ENCODE data around the gene ANK2.

Gene ANK2

GRCh38 chr4:113273721-113274220, 224.3 kb downstream of the ANK2 start:
- H3K27ac ChIP-seq (ENCODE audit: insufficient read depth in 1 of 2, low read depth in 1 of 2, low read length in 2 of 2, poor library complexity in 1 of 2, severe bottlenecking in 2 of 2) = no peak overlapping the region
- DNase-seq = no peak
- no peak overlapping the region for H3K4me3 ChIP-seq (ENCODE audit: control insufficient read depth in 1 of 7, extremely low read depth in 1 of 7, insufficient read depth in 4 of 7, low read depth in 2 of 7, low read length in 6 of 7)
- ChIA-PET POLR2A (no interaction called here), CTCF (no interaction called here)
- no peaks in the 10 kb centered on the region for H3K4me1 ChIP-seq (ENCODE audit: control extremely low read depth in 1 of 4, control insufficient read depth in 4 of 4, insufficient read depth in 4 of 4, low read length in 3 of 4)
- peaks cover 0 to 2% (median 0%) of the 10 kb centered on the region in 5 experiments for H3K27me3 ChIP-seq (replicated peaks in 2 of 5; ENCODE audit: control insufficient read depth in 4 of 5, insufficient read depth in 5 of 5, low read length in 4 of 5)
- H3K9me3 ChIP-seq (ENCODE audit: control extremely low read depth in 1 of 5, control insufficient read depth in 4 of 5, insufficient read depth in 2 of 5, low read depth in 1 of 5, low read length in 4 of 5) = no peaks in the 10 kb centered on the region
- H3K36me3 ChIP-seq (ENCODE audit: control insufficient read depth in 4 of 4, insufficient read depth in 4 of 4, low read length in 3 of 4) = no peaks in the 10 kb centered on the region

DNA sequence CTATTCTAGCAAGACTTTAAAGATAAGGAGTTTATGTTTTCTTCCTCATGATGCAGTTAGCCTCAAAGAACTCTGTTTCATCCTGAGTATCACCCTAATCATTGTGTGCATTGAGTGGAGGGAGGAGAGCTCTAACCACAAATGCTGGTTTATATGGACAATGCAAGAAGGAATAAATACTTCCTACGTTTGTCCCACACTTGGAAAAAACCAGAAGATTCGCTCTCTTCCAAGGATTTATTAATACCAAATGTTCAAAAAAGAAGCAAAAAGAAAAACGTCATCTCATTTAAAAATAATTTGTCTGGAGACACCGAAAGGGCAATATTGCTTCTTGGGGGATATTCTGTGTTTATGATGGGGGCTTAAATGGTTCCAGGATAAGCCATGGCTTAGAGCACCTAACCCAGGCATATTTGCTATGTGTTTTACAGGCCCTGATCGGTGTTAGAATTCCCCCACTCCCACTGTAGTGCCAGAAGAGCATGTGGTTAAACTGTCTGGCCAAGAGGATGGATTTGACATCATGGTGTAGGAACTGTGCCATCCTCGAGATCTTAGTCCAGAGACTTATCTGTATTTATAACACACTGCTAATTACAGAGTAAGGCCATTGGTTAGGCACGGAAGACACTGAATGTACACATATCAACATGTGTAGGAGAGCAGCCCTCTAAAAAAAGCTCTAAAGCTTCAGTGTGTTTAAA, 227.2 kb downstream of the ANK2 start:
- ChIA-PET CTCF (no interaction called here), POLR2A (no interaction called here)
- Histone ChIP-seq H3K9me3 (ENCODE audit: control extremely low read depth in 1 of 5, control insufficient read depth in 4 of 5, insufficient read depth in 2 of 5, low read depth in 1 of 5, low read length in 4 of 5) (no peaks in the 10 kb centered on the region), H3K4me1 (ENCODE audit: control extremely low read depth in 1 of 4, control insufficient read depth in 4 of 4, insufficient read depth in 4 of 4, low read length in 3 of 4) (no peaks in the 10 kb centered on the region), H3K27ac (ENCODE audit: insufficient read depth in 1 of 2, low read depth in 1 of 2, low read length in 2 of 2, poor library complexity in 1 of 2, severe bottlenecking in 2 of 2) (no peak overlapping the region), H3K36me3 (ENCODE audit: control insufficient read depth in 4 of 4, insufficient read depth in 4 of 4, low read length in 3 of 4) (no peaks in the 10 kb centered on the region), H3K27me3 (replicated peaks in 2 of 5; ENCODE audit: control insufficient read depth in 4 of 5, insufficient read depth in 5 of 5, low read length in 4 of 5) (peaks cover 0 to 3% (median 2%) of the 10 kb centered on the region in 5 experiments), H3K4me3 (ENCODE audit: control insufficient read depth in 1 of 7, extremely low read depth in 1 of 7, insufficient read depth in 4 of 7, low read depth in 2 of 7, low read length in 6 of 7) (no peak overlapping the region)
- no peak for DNase-seq
- WGBS (ENCODE audit: insufficient coverage) = 100% methylated on average over 1 of the region's 7 CpGs

DNA sequence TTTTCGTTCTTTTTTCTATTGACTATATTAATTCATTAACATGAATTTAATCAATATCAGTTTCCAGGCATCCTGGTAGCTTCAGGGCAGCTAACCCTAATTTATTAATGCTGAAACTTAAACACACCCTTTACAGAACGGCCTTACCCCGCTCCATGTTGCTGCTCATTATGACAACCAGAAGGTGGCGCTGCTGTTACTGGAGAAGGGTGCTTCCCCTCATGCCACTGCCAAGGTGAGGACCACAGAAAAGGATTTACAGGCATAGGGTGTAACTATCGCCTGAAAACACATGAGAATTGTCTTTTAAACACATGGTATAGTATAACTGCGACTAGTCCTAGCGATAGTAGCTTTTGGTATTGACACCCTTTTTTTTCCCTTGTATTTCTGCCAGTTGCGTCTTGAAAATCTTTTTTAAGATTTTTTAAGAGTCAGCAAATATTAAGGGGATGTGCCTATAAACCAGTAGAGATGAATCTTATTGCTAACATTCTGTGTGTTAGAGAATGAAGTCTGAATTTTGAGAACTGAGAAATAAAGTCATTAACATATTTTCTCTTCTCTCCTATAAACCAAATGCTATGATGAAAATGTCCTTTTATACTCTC, 229.0 kb downstream of the ANK2 start:
- Histone ChIP-seq H3K9me3 (ENCODE audit: control extremely low read depth in 1 of 5, control insufficient read depth in 4 of 5, insufficient read depth in 2 of 5, low read depth in 1 of 5, low read length in 4 of 5) (no peaks in the 10 kb centered on the region), H3K4me3 (ENCODE audit: control insufficient read depth in 1 of 7, extremely low read depth in 1 of 7, insufficient read depth in 4 of 7, low read depth in 2 of 7, low read length in 6 of 7) (no peak overlapping the region), H3K4me1 (ENCODE audit: control extremely low read depth in 1 of 4, control insufficient read depth in 4 of 4, insufficient read depth in 4 of 4, low read length in 3 of 4) (no peaks in the 10 kb centered on the region), H3K36me3 (ENCODE audit: control insufficient read depth in 4 of 4, insufficient read depth in 4 of 4, low read length in 3 of 4) (no peaks in the 10 kb centered on the region), H3K27me3 (replicated peaks in 2 of 5; ENCODE audit: control insufficient read depth in 4 of 5, insufficient read depth in 5 of 5, low read length in 4 of 5) (peaks cover 0 to 3% (median 2%) of the 10 kb centered on the region in 5 experiments), H3K27ac (ENCODE audit: insufficient read depth in 1 of 2, low read depth in 1 of 2, low read length in 2 of 2, poor library complexity in 1 of 2, severe bottlenecking in 2 of 2) (no peak overlapping the region)
- peak; percentile 68 to 86 (median 85) for DNase-seq
- ChIA-PET CTCF (interaction anchor here (0.7 to 1.7 kb wide), 7 partner anchors 9 to 125 kb away, joined by 3 to 11 read pairs (median 4); no protein-coding TSS in a partner anchor), POLR2A (interaction anchor here (0.5 kb wide), 1 partner anchor 1376 kb away, joined by 3 read pairs; no protein-coding TSS in a partner anchor)
- 3% methylated on average over 6 of the region's 8 CpGs for WGBS (ENCODE audit: insufficient coverage)

- POLR2A ChIA-PET = no interaction called here
- H3K4me3 ChIP-seq (ENCODE audit: control insufficient read depth in 1 of 7, extremely low read depth in 1 of 7, insufficient read depth in 4 of 7, low read depth in 2 of 7, low read length in 6 of 7) = no peak overlapping the region
- DNase-seq = no peak
- H3K27me3 ChIP-seq (replicated peaks in 2 of 5; ENCODE audit: control insufficient read depth in 4 of 5, insufficient read depth in 5 of 5, low read length in 4 of 5) = peaks cover 0 to 2% (median 0%) of the 10 kb centered on the region in 5 experiments
- H3K4me1 ChIP-seq (ENCODE audit: control extremely low read depth in 1 of 4, control insufficient read depth in 4 of 4, insufficient read depth in 4 of 4, low read length in 3 of 4) = no peaks in the 10 kb centered on the region
- no peaks in the 10 kb centered on the region for H3K36me3 ChIP-seq (ENCODE audit: control insufficient read depth in 4 of 4, insufficient read depth in 4 of 4, low read length in 3 of 4)
- WGBS (ENCODE audit: insufficient coverage) = 94% methylated on average over 3 of the region's 4 CpGs
- H3K9me3 ChIP-seq (ENCODE audit: control extremely low read depth in 1 of 5, control insufficient read depth in 4 of 5, insufficient read depth in 2 of 5, low read depth in 1 of 5, low read length in 4 of 5) = no peaks in the 10 kb centered on the region
- CTCF ChIA-PET = no interaction called here
- H3K27ac ChIP-seq (ENCODE audit: insufficient read depth in 1 of 2, low read depth in 1 of 2, low read length in 2 of 2, poor library complexity in 1 of 2, severe bottlenecking in 2 of 2) = no peak overlapping the region
These were observed 236.0 kb downstream of the ANK2 start for GRCh38 chr4:113285501-113285900.

- DNase-seq = no peak
- CTCF ChIA-PET = interaction anchor here (1.3 kb wide), 1 partner anchor 11 kb away, joined by 4 read pairs; no protein-coding TSS in a partner anchor
- H3K4me1 ChIP-seq (ENCODE audit: control extremely low read depth in 1 of 4, control insufficient read depth in 4 of 4, insufficient read depth in 4 of 4, low read length in 3 of 4) = no peaks in the 10 kb centered on the region
- 100% methylated on average over 1 of the region's 2 CpGs for WGBS (ENCODE audit: insufficient coverage)
- H3K27me3 ChIP-seq (replicated peaks in 2 of 5; ENCODE audit: control insufficient read depth in 4 of 5, insufficient read depth in 5 of 5, low read length in 4 of 5) = no peaks in the 10 kb centered on the region
- POLR2A ChIA-PET = no interaction called here
- no peak overlapping the region for H3K4me3 ChIP-seq (ENCODE audit: control insufficient read depth in 1 of 7, extremely low read depth in 1 of 7, insufficient read depth in 4 of 7, low read depth in 2 of 7, low read length in 6 of 7)
- no peak overlapping the region for H3K27ac ChIP-seq (ENCODE audit: insufficient read depth in 1 of 2, low read depth in 1 of 2, low read length in 2 of 2, poor library complexity in 1 of 2, severe bottlenecking in 2 of 2)
- H3K9me3 ChIP-seq (ENCODE audit: control extremely low read depth in 1 of 5, control insufficient read depth in 4 of 5, insufficient read depth in 2 of 5, low read depth in 1 of 5, low read length in 4 of 5) = no peaks in the 10 kb centered on the region
- H3K36me3 ChIP-seq (ENCODE audit: control insufficient read depth in 4 of 4, insufficient read depth in 4 of 4, low read length in 3 of 4) = no peaks in the 10 kb centered on the region
These were observed 238.8 kb downstream of the ANK2 start for GRCh38 chr4:113288257-113288656.

GRCh38 chr4:113288696-113289095, 239.2 kb downstream of the ANK2 start:
- ChIA-PET POLR2A (no interaction called here), CTCF (interaction anchor here (1.3 kb wide), 1 partner anchor 11 kb away, joined by 4 read pairs; no protein-coding TSS in a partner anchor)
- Histone ChIP-seq H3K36me3 (ENCODE audit: control insufficient read depth in 4 of 4, insufficient read depth in 4 of 4, low read length in 3 of 4) (no peaks in the 10 kb centered on the region), H3K9me3 (ENCODE audit: control extremely low read depth in 1 of 5, control insufficient read depth in 4 of 5, insufficient read depth in 2 of 5, low read depth in 1 of 5, low read length in 4 of 5) (no peaks in the 10 kb centered on the region), H3K4me1 (ENCODE audit: control extremely low read depth in 1 of 4, control insufficient read depth in 4 of 4, insufficient read depth in 4 of 4, low read length in 3 of 4) (no peaks in the 10 kb centered on the region), H3K27ac (ENCODE audit: insufficient read depth in 1 of 2, low read depth in 1 of 2, low read length in 2 of 2, poor library complexity in 1 of 2, severe bottlenecking in 2 of 2) (no peak overlapping the region), H3K27me3 (replicated peaks in 2 of 5; ENCODE audit: control insufficient read depth in 4 of 5, insufficient read depth in 5 of 5, low read length in 4 of 5) (no peaks in the 10 kb centered on the region), H3K4me3 (ENCODE audit: control insufficient read depth in 1 of 7, extremely low read depth in 1 of 7, insufficient read depth in 4 of 7, low read depth in 2 of 7, low read length in 6 of 7) (no peak overlapping the region)
- no peak for DNase-seq
- WGBS (ENCODE audit: insufficient coverage) = 90% methylated on average over 2 of the region's 4 CpGs

GRCh38 chr4:113289766-113290165, 240.3 kb downstream of the ANK2 start:
- Histone ChIP-seq H3K4me3 (ENCODE audit: control insufficient read depth in 1 of 7, extremely low read depth in 1 of 7, insufficient read depth in 4 of 7, low read depth in 2 of 7, low read length in 6 of 7) (no peak overlapping the region), H3K4me1 (ENCODE audit: control extremely low read depth in 1 of 4, control insufficient read depth in 4 of 4, insufficient read depth in 4 of 4, low read length in 3 of 4) (no peaks in the 10 kb centered on the region), H3K36me3 (ENCODE audit: control insufficient read depth in 4 of 4, insufficient read depth in 4 of 4, low read length in 3 of 4) (no peaks in the 10 kb centered on the region), H3K9me3 (ENCODE audit: control extremely low read depth in 1 of 5, control insufficient read depth in 4 of 5, insufficient read depth in 2 of 5, low read depth in 1 of 5, low read length in 4 of 5) (no peaks in the 10 kb centered on the region), H3K27ac (ENCODE audit: insufficient read depth in 1 of 2, low read depth in 1 of 2, low read length in 2 of 2, poor library complexity in 1 of 2, severe bottlenecking in 2 of 2) (no peak overlapping the region), H3K27me3 (replicated peaks in 2 of 5; ENCODE audit: control insufficient read depth in 4 of 5, insufficient read depth in 5 of 5, low read length in 4 of 5) (no peaks in the 10 kb centered on the region)
- ChIA-PET CTCF (no interaction called here), POLR2A (no interaction called here)
- no peak for DNase-seq

Data from common myeloid progenitor, CD34-positive (primary cell).